HG03460 (cell line): Measurements from ENCODE around the gene UBE2F.
A peak's percentile ranks its signal among the peaks of the same experiment; 100 is the strongest.
"Not testable (repeated sequence)": the region's sequence is repeated elsewhere in the genome, so short reads cannot be mapped to it uniquely, and the experiment has no call there.

ENCODE experiments used
- ATAC-seq: cut with Tn5 transposase; IDR thresholded peaks from one replicate; pipeline ENCODE4 v1.9.1; 2021; ENCODE audit not compliant: unreplicated experiment

Gene UBE2F

GRCh38 chr2:238042849-238043584 is 76.2 kb downstream of the UBE2F start:
- no peak for ATAC-seq

GRCh38 chr2:238043851-238044250 is 77.0 kb downstream of the UBE2F start:
- ATAC-seq = no peak

GRCh38 chr2:238045575-238045974 is 78.8 kb downstream of the UBE2F start:
- ATAC-seq = no peak

- no peak for ATAC-seq
Observed at GRCh38 chr2:238046725-238047270, 80.0 kb downstream of the UBE2F start.

- no peak for ATAC-seq
Observed at GRCh38 chr2:238053191-238053776, 86.5 kb downstream of the UBE2F start.

- no peak for ATAC-seq
Observed at GRCh38 chr2:238055841-238056240, 89.0 kb downstream of the UBE2F start.

- ATAC-seq = not testable (repeated sequence)
Observed at GRCh38 chr2:238057696-238058575, 91.1 kb downstream of the UBE2F start.

GRCh38 chr2:238059505-238059904 is 92.7 kb downstream of the UBE2F start:
- ATAC-seq = no peak

- peak; percentile 0 for ATAC-seq
Observed at GRCh38 chr2:238060096-238060541, 93.3 kb downstream of the UBE2F start.

- ATAC-seq = peak; percentile 94
Observed at GRCh38 chr2:238060542-238061314, 93.9 kb downstream of the UBE2F start, which contains the start of gene SCLY. SCLY (plus strand) TSS chr2:238061001; CDS start chr2:238061055, 54 bp downstream.

GRCh38 chr2:238061315-238062202 is 94.7 kb downstream of the UBE2F start:
- peak; percentile 21 for ATAC-seq

- no peak for ATAC-seq
Observed at GRCh38 chr2:238063414-238064189, 96.8 kb downstream of the UBE2F start.

- no peak for ATAC-seq
Observed at GRCh38 chr2:238064376-238064775, 97.6 kb downstream of the UBE2F start.

GRCh38 chr2:238065071-238065846 is 98.4 kb downstream of the UBE2F start:
- ATAC-seq = no peak

GRCh38 chr2:238066218-238066617 is 99.4 kb downstream of the UBE2F start:
- ATAC-seq = no peak

GRCh38 chr2:238066718-238067117 is 99.9 kb downstream of the UBE2F start:
- not testable (repeated sequence) for ATAC-seq

- ATAC-seq = no peak
Observed at GRCh38 chr2:238067939-238068338, 101.1 kb downstream of the UBE2F start.
